ENCODE data around the gene ASTE1.
"Not testable (repeated sequence)": the region's sequence is repeated elsewhere in the genome, so short reads cannot be mapped to it uniquely, and the experiment has no call there.

The ASTE1 gene

DNA sequence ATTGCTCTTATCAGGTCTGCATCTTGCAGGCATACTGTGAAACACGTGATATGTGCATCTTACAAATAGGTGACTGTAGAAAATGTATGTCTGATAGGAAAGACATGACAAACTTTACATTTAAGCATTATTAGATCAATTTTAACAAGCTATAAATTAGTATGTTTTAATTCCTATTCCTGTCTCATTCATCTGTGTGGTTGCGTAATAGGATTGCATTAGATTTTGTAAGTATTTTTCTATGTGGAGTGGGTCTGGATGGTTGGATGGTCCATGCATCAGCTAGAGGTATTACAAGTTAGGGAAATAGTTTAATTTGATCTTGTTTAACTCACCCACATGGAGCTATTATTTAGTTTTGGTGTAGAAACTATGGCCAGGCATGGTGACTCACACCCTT, 18.8 kb downstream of the ASTE1 start:
- DNase-seq, result no peak

DNA sequence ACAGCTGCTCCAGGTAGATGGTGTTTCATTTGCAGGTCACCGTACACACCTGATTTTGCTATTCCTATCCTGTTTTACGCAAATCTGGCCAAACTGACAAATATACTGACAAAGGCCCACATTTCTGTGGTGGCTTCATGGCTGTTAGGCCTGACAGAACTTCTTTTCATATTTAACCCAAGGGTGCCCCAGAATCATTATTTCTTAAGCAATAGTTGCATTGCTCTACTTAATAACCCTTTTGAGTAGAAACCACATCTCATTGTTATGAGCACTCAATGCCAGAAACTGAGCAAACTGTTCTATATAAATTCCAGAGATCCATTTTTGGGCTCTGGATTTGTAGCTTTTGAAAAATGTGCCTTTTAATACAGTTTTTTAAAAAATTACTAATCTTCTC, 19.4 kb downstream of the ASTE1 start:
- DNase-seq, result no peak

DNA sequence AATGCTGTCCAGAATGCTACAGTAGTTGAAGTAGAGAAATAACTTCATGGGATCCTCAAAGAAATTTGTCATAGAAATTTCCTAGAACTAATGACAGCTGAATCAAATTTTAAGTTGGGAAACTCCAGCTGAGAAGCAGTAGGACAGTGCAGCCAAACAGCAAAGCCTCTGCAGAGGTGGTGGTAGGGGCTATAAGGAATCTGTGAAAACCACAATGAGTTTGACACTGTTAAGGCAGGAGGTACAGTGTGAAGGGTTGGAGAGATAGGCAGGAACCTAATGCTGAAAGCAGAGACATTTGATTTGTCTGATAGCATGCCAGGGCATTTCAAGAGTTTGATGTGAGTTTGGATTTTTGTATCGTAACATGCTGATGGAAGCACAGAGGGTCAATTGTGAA, 22.0 kb downstream of the ASTE1 start:
- no peak for DNase-seq

DNA sequence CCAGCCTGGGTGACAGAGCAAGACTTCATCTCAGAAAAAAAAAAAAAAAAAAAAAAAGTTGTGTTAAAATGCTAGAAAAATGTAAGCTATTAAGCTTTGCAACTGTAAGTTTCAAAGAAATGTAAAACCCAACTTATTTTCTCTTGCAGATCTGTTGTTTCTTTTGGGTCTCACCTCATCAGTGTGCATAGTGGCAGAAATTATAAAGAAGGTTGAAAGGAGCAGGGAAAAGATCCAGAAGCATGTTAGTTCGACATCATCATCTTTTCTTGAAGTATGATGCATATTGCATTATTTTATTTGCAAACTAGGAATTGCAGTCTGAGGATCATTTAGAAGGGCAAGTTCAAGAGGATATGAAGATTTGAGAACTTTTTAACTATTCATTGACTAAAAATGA, 25.6 kb downstream of the ASTE1 start:
- DNase-seq, result no peak

DNA sequence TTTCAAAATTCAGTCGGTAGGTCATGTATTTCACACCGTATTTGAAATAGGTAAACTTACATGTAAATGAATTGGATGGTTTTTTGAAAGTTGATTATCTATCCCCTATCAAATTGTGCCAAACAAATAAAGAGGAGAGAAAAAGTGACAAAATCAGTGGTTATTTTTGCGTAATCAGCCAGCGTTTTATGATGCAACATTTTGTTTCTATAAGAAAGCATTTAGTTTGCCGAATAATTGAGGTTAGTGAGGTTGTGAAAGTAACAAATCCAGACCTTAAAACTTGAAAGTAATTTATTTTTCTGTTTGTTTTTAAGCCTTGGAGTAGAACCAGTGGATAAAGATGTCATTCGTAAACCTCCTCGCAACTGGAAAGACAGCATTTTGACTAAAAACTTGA, 29.3 kb downstream of the ASTE1 start:
- DNase-seq, result no peak

DNA sequence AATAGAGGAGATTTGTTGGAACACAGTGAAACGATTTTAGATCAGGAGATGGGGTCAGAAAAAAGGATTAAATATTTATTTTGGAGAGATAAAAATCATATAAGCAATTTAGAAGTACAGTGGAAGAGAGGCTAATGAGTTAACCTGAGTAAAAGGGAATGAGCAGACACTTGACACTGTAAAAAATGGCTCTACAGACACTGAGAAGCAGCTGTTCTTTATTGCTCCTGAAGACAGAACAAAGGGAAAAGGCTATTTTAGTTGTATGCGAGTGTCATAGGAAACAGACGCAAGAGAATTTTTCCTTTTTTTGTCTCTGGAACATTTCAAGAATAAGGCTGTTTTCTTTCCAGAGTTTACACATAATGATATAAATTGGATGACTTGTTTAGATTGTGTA, 34.3 kb downstream of the ASTE1 start:
- DNase-seq, result no peak

DNA sequence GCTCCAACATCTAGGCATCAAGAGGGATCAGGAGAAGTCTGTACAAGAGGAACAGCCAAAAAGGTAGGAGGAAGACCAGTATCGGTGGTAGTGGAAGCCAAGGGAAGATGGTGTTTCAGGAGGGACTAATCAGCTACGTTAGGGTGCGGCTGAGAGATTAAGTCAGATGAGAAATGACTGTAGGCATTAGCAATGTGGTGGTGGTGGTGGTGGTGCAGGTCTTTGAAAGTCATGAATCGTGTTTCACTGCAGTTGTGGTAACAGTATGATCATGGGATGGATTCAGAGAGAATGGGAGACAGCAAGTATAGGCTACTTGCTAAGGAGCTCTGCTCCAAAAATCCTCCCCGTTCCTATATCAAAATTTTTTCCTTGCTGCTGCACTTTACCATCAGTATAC, 35.5 kb downstream of the ASTE1 start:
- no peak for DNase-seq

DNA sequence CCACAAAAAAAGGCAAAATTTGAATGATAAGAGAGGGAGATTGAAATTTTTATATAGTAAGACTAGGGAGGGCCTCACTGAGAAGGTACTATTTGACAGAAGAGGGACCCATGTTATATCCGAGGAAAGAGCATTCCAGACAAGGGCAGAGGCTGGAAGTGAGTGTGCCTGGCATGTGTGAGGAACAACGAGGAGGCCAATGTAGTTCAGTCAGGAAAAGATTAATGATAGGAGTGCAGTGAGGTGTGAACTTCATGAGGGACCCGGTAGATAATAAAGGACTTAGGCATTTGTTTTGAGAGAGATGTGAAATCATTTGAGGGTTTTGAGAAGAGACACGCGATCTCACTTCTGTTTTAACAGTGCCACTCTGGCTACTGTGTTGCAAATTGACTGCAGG, 36.3 kb downstream of the ASTE1 start:
- DNase-seq, result no peak

DNA sequence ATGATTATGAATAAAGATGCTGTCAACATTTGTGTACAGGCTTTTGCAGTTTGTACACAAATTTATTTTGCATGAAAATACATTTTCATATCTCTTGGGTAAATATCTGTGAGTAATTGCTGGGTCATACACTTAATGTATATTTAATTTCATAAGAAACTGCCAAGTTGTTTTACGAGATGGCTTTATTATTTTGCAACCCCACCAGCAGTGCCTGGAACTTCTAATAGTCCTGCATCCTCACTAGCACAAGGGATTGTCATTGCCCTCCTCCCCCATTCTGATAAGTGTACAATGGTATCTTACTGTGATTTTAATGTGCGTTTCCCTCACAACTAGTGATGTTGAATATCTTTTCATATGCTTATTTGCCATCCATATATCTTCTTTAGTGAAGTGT, 45.2 kb downstream of the ASTE1 start:
- no peak for DNase-seq

DNA sequence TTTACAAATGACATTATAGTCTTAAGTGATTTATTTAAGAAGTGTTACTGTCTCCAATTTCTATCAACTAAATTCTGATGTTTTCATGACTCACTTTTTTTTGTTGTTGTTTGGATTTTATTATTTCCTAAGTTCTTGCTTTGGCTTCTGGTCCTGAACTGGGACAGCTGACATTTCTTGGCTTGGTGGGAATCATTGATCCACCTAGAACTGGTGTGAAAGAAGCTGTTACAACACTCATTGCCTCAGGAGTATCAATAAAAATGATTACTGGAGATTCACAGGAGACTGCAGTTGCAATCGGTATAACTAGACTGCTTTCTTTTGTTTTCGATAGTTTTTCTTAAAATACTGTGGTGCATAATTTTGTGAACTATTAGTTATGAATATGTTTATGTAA, 47.5 kb downstream of the ASTE1 start:
- no peak for DNase-seq

DNA sequence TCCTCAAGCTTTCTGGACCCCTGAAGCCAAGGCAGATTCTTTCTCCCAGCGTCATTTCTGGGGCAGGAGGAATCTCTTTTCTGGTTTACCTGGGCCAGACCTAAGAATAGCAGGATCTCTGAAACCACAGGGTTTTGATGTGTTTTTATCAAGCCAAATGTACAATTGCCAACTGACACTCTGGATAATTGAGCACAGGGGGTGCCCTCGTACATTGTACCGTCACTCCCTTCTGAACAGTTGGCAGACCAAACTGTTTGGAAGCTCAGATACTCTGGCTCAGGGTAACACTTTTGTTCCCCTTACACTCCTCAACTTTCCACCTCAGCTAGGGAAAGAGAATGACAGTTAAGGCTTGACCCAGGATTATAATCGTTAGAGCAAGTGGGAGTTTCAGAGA, 49.9 kb downstream of the ASTE1 start:
- DNase-seq, result no peak

DNA sequence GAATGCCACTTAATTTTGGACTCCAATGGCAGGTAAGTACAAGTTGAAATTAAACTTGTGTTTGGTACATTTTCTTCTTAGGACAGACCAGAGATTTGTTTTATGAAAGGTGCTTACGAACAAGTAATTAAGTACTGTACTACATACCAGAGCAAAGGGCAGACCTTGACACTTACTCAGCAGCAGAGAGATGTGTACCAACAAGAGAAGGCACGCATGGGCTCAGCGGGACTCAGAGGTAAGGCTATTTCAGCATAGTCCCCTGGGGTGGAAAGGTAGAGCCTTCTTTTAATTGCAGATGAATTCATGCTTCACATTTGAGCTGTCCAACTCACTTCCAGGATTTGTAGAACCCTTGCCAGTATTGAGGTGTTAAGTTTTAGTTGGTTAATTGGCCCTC, 51.4 kb downstream of the ASTE1 start:
- no peak for DNase-seq

DNA sequence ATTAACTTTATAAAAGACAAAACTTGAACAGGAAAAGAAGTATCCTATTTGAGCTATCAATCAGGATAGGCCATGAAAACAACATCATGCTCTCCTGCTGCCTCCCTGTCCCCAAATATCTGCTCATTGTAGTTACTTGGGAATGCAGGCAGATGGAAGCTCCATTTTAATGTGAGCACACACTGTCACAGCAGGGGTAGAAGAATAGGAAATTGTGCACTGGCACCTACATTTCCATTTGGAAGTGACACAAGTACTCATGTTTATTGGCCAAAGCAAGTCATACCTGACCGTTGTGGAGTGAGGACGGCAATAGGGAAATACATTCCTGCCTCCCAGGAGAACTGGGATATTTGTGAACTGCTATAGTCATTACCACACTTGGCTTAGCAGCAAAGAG, 52.4 kb downstream of the ASTE1 start:
- no peak for DNase-seq

DNA sequence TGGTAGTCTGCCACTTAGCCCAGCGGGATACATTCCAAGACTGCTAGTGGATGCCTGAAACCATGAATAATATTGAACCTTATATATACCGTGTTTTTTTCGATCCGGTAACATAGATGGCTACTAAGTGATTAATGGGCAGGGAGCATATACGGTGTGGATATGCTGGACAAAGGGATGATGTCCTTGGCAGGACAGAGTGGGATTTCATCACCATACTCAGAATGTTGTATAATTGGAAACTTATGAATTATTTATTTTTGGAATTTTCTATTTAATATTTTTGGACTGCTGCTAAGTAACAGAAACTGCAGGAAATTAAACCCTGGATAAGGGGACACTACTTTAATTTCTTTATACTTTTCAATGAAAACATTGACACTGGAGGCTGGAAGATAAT, 53.2 kb downstream of the ASTE1 start:
- no peak for DNase-seq

DNA sequence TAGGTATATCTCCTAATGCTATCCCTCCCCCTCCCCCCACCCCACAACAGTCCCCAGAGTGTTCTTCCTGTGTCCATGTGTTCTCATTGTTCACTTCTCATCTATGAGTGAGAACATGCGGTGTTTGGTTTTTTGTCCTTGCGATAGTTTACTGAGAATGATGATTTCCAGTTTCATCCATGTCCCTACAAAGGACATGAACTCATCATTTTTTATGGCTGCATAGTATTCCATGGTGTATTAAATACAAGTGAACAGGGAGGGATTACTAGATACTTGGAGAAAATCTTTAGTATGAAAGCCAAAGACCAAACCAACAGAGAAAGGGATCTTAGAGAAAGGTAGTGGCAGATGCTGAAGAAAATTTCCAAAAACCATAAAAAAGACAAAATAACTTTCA, 54.0 kb downstream of the ASTE1 start:
- not testable (repeated sequence) for DNase-seq

DNA sequence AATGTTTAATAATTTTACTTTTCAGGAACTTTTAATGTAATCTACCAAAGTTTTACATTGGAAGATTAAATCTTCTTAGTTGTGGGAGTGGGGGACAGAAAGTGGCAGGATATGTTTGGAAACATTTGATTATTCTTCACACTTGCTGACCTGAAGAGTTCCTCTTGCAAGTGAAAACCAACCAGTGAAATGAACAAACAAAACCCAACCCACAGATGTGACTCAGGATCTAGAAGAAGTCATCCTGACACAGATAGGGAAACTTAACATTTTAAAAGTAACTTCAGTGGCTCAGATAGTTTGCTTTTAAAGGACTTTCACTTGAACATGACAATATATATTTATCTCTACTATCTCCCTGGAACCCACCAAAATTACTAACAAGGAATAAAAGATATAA, 55.4 kb downstream of the ASTE1 start:
- no peak for DNase-seq

DNA sequence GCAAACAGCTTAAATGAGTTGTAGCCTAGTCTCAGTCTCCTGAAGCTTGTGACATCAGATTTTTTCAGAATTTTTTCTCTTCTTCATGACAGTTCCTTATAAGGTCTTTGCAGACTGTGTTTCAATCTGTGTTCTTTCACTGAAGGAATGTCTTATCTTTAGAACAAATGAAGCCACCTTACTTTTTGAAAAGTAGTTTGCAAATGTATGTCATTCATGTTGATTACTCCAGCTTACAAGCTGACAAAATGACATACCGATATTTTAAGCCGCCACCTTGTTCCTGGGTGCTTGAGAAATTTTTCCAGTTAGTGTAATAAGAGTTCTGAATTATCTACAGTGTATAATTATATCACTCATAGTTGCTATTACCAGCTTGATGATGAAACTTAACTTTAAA, 57.0 kb downstream of the ASTE1 start:
- DNase-seq, result no peak

DNA sequence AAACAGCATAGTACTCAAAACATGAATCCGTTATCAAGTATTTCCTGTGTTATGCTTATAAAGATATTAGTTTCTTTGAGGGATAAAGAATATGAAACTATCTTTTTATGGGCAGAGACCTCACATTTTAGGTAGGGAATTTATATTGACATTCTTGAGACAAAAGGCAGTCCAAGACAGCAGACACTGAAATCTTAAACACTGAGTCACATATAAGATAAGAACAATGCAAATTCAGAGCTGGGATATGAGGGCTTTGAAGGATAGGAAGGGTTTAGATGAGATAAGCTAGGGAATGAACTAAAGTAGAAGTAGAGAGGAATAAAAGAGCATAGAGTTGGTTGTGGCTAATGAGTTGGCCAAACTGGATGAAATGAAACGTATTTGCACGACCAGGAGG, 58.4 kb downstream of the ASTE1 start:
- no peak for DNase-seq

DNA sequence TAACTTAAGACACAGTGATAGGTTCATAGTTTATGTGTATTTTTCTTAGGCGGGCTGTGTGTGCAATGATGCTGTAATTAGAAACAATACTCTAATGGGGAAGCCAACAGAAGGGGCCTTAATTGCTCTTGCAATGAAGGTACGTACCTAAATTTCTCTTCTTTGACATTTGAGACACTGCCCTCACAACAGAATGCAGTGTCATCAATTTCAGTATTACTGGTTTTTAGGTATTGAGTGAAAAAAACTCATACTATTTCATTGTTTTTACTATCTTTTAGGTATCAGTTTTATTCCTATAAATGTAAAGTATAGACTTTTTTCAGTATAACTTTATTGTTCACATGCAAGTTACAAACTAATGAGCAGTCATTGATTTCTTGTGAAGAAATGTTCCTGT, 59.3 kb downstream of the ASTE1 start:
- DNase-seq, result no peak

DNA sequence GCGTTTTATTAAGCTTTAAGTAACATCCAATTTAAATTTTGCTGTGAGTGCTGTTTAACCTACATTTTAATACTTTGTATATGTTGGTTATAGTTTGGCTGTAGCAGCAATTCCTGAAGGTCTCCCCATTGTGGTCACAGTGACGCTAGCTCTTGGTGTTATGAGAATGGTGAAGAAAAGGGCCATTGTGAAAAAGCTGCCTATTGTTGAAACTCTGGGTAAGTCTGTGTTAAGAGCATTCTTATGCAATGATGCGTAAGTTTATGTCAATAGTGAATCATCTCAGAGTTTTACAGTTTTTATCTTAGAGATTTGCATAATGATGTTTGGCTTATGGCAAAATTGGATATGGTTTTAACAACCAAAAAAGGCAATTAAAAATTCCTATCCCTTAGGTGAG, 62.7 kb downstream of the ASTE1 start:
- DNase-seq, result no peak
